ENCODE data around the gene AP2B1. TPM values are rescaled to one million over a fixed set of nuclear protein-coding genes. Genes with fewer than 3 reads are reported as not detected.
A peak's percentile ranks its signal among the peaks of the same experiment; 100 is the strongest.

Gene AP2B1
- total RNA-seq, 4 donors from 2014 or later: 32.2 to 102 (median 60.1) TPM

GRCh38 chr17:35548978-35549377 is 38.1 kb upstream of the AP2B1 start:
- H3K27me3 ChIP-seq: peaks cover 21% of the 10 kb centered on the region
- H3K9me3 ChIP-seq: no peaks in the 10 kb centered on the region
- DNase-seq: no peak
- in situ Hi-C loops (cut with MboI; ENCODE audit: low pct_ligation_motif_present in 1 of 4, low pct_unique_long_range_greater_than_20kb in 1 of 4, low sequenced_read_pairs in 3 of 4) (loop anchor here in 3 of 4 donors (25.0 kb wide), 3 partner anchors 237 to 1137 kb away; no protein-coding TSS in a partner anchor), intact Hi-C loops (cut with DNase I; ENCODE audit: low total_unique reads) (loop anchor here (5.0 kb wide), 1 partner anchor 198 kb away; no protein-coding TSS in a partner anchor)
- H3K27ac ChIP-seq: no peak overlapping the region
- TF ChIP-seq POLR2A (IDR thresholded peaks at IDR 0.05): no peak
- no peak for TF ChIP-seq POLR2AphosphoS5 (IDR thresholded peaks at IDR 0.05)
- TF ChIP-seq EP300 (IDR thresholded peaks at IDR 0.05; ENCODE audit: low read depth): no peak
- no peak for TF ChIP-seq CTCF (IDR thresholded peaks at IDR 0.05)
- H3K4me1 ChIP-seq: no peaks in the 10 kb centered on the region
- 43 to 64% methylated on average over 1 of the region's 1 CpG for WGBS, 2 donors (ENCODE audit: low coverage in 1 of 2)
- H3K36me3 ChIP-seq: no peaks in the 10 kb centered on the region
- no peak overlapping the region for H3K4me3 ChIP-seq

GRCh38 chr17:35553310-35553709 is 33.8 kb upstream of the AP2B1 start:
- Histone ChIP-seq H3K9me3 (no peaks in the 10 kb centered on the region), H3K4me3 (no peak overlapping the region), H3K27ac (no peak overlapping the region), H3K36me3 (no peaks in the 10 kb centered on the region), H3K27me3 (peaks cover 33% of the 10 kb centered on the region), H3K4me1 (no peaks in the 10 kb centered on the region)
- 61 to 77% methylated on average over 3 to 4 of the region's 4 CpGs for WGBS, 2 donors (ENCODE audit: low coverage in 1 of 2)
- in situ Hi-C loops (cut with MboI; ENCODE audit: low pct_ligation_motif_present in 1 of 4, low pct_unique_long_range_greater_than_20kb in 1 of 4, low sequenced_read_pairs in 3 of 4) (no loop called here), intact Hi-C loops (cut with DNase I; ENCODE audit: low total_unique reads) (no loop called here)
- TF ChIP-seq CTCF (IDR thresholded peaks at IDR 0.05): no peak
- TF ChIP-seq POLR2A (IDR thresholded peaks at IDR 0.05): no peak
- no peak for TF ChIP-seq POLR2AphosphoS5 (IDR thresholded peaks at IDR 0.05)
- TF ChIP-seq EP300 (IDR thresholded peaks at IDR 0.05; ENCODE audit: low read depth): no peak
- no peak for DNase-seq

GRCh38 chr17:35554668-35555067 is 32.5 kb upstream of the AP2B1 start:
- Histone ChIP-seq H3K4me1 (no peaks in the 10 kb centered on the region), H3K4me3 (no peak overlapping the region), H3K36me3 (no peaks in the 10 kb centered on the region), H3K27me3 (peaks cover 46% of the 10 kb centered on the region), H3K9me3 (no peaks in the 10 kb centered on the region), H3K27ac (no peak overlapping the region)
- intact Hi-C loops (cut with DNase I; ENCODE audit: low total_unique reads): no loop called here
- 62 to 68% methylated on average over 5 of the region's 5 CpGs for WGBS, 2 donors (ENCODE audit: low coverage in 1 of 2)
- TF ChIP-seq POLR2A (IDR thresholded peaks at IDR 0.05) (no peak), POLR2AphosphoS5 (IDR thresholded peaks at IDR 0.05) (no peak), CTCF (IDR thresholded peaks at IDR 0.05) (no peak)
- DNase-seq: no peak
- in situ Hi-C loops (cut with MboI; ENCODE audit: low pct_ligation_motif_present in 1 of 4, low pct_unique_long_range_greater_than_20kb in 1 of 4, low sequenced_read_pairs in 3 of 4): no loop called here

GRCh38 chr17:35555691-35556090 is 31.4 kb upstream of the AP2B1 start:
- in situ Hi-C loops (cut with MboI; ENCODE audit: low pct_ligation_motif_present in 1 of 4, low pct_unique_long_range_greater_than_20kb in 1 of 4, low sequenced_read_pairs in 3 of 4) (no loop called here), intact Hi-C loops (cut with DNase I; ENCODE audit: low total_unique reads) (no loop called here)

More at GRCh38 chr17:35555691-35556090, 31.4 kb upstream of the AP2B1 start:
- H3K27me3 ChIP-seq: peaks cover 46% of the 10 kb centered on the region
- no peak overlapping the region for H3K27ac ChIP-seq
- no peak overlapping the region for H3K4me3 ChIP-seq
- H3K36me3 ChIP-seq: no peaks in the 10 kb centered on the region
- WGBS, 2 donors (ENCODE audit: low coverage in 1 of 2): 74 to 83% methylated on average over 5 of the region's 5 CpGs
- TF ChIP-seq POLR2A (IDR thresholded peaks at IDR 0.05) (no peak), CTCF (IDR thresholded peaks at IDR 0.05) (peak in 2 of 5 experiments; percentile 6 to 10)
- DNase-seq: no peak
- H3K4me1 ChIP-seq: no peaks in the 10 kb centered on the region
- H3K9me3 ChIP-seq: no peaks in the 10 kb centered on the region

Data from transverse colon (tissue), 4 donors.